ENCODE data around the gene DIPK1A.

DNA sequence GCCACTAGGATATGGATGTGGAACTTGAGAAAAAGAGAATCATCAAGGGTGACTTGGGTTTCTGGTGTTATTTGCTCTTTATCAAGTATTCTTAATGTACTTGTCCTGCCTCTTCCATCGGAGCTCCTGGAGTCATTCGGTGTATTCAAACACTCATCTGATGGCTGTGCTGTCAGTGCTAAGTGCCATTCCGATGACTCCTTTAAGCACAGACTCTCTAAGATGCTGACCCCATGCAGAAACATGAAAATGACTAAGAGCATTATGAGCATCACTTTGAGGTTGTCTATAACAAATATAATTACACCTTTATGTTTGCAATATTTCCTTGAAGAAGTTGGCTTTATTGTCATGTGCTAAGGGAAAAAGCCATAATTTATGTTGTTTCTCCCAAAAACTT lies 140.7 kb downstream of the DIPK1A start:
- TF ChIP-seq CTCF (conservative IDR thresholded peaks at IDR 0.05) (no peak), EZH2 (IDR thresholded peaks at IDR 0.05; ENCODE audit: low read depth) (no peak)

Data from PC-9 (cell line).